ENCODE measurements around the gene FCAMR.

DNA sequence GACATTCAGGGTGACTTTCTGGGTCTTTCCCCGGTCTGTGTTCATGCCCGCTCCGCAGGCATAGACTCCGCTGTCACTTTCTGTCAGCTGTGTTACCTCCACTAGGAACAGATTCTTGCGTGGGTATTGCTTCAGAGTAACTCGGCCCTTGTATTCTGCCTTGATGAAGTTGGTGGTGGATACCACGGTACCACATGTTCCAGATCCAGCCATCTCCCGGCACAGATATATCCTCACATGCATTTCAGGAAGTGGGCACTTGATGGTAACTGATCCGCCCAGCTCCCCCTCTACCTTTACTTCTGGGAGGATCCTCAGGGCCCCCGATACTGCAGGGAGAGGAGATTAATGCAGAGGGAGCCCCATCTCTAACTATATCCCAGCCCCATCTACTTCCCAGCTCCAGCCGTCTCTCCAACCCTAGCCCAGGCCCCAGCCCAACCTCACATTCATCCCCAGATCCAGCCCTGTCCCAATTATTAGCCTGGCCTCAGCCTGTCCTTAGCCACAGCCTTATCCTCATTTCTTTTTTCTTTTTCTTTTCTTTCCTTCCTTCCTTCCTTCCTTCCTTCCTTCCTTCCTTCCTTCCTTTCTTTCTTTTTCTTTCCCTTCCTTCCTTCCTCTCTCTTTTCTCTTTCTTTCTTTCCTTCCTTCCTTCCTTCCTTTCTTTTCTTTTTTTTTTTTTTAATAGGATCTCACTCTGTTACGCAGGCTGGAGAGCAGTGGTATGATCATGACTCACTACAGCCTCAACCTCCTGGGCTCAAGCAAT is 56.3 kb downstream of the FCAMR start:
- TF ChIP-seq, protein P1, sequence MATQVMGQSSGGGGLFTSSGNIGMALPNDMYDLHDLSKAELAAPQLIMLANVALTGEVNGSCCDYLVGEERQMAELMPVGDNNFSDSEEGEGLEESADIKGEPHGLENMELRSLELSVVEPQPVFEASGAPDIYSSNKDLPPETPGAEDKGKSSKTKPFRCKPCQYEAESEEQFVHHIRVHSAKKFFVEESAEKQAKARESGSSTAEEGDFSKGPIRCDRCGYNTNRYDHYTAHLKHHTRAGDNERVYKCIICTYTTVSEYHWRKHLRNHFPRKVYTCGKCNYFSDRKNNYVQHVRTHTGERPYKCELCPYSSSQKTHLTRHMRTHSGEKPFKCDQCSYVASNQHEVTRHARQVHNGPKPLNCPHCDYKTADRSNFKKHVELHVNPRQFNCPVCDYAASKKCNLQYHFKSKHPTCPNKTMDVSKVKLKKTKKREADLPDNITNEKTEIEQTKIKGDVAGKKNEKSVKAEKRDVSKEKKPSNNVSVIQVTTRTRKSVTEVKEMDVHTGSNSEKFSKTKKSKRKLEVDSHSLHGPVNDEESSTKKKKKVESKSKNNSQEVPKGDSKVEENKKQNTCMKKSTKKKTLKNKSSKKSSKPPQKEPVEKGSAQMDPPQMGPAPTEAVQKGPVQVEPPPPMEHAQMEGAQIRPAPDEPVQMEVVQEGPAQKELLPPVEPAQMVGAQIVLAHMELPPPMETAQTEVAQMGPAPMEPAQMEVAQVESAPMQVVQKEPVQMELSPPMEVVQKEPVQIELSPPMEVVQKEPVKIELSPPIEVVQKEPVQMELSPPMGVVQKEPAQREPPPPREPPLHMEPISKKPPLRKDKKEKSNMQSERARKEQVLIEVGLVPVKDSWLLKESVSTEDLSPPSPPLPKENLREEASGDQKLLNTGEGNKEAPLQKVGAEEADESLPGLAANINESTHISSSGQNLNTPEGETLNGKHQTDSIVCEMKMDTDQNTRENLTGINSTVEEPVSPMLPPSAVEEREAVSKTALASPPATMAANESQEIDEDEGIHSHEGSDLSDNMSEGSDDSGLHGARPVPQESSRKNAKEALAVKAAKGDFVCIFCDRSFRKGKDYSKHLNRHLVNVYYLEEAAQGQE (IDR thresholded peaks at IDR 0.05) = no peak
- TF ChIP-seq, protein P2, sequence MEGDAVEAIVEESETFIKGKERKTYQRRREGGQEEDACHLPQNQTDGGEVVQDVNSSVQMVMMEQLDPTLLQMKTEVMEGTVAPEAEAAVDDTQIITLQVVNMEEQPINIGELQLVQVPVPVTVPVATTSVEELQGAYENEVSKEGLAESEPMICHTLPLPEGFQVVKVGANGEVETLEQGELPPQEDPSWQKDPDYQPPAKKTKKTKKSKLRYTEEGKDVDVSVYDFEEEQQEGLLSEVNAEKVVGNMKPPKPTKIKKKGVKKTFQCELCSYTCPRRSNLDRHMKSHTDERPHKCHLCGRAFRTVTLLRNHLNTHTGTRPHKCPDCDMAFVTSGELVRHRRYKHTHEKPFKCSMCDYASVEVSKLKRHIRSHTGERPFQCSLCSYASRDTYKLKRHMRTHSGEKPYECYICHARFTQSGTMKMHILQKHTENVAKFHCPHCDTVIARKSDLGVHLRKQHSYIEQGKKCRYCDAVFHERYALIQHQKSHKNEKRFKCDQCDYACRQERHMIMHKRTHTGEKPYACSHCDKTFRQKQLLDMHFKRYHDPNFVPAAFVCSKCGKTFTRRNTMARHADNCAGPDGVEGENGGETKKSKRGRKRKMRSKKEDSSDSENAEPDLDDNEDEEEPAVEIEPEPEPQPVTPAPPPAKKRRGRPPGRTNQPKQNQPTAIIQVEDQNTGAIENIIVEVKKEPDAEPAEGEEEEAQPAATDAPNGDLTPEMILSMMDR (IDR thresholded peaks at IDR 0.05; ENCODE audit: low read depth, low read length, missing input control) = no peak
- TF ChIP-seq FOXA1 (IDR thresholded peaks at IDR 0.05) (no peak), TAF1 (conservative IDR thresholded peaks at IDR 0.05) (no peak), RAD21 (IDR thresholded peaks at IDR 0.05) (no peak), RXRA (IDR thresholded peaks at IDR 0.05) (no peak), GABPA (IDR thresholded peaks at IDR 0.05 in 1 of 2, conservative IDR thresholded peaks at IDR 0.05 in 1 of 2) (no peak), JUND (IDR thresholded peaks at IDR 0.05) (no peak), SP1 (IDR thresholded peaks at IDR 0.05) (no peak), YY1 (IDR thresholded peaks at IDR 0.05) (no peak)
- TF ChIP-seq, protein P3, sequence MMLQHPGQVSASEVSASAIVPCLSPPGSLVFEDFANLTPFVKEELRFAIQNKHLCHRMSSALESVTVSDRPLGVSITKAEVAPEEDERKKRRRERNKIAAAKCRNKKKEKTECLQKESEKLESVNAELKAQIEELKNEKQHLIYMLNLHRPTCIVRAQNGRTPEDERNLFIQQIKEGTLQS (IDR thresholded peaks at IDR 0.05) = no peak
- TF ChIP-seq, protein P4, sequence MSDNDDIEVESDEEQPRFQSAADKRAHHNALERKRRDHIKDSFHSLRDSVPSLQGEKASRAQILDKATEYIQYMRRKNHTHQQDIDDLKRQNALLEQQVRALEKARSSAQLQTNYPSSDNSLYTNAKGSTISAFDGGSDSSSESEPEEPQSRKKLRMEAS (IDR thresholded peaks at IDR 0.05) = no peak
- TF ChIP-seq, protein P5, sequence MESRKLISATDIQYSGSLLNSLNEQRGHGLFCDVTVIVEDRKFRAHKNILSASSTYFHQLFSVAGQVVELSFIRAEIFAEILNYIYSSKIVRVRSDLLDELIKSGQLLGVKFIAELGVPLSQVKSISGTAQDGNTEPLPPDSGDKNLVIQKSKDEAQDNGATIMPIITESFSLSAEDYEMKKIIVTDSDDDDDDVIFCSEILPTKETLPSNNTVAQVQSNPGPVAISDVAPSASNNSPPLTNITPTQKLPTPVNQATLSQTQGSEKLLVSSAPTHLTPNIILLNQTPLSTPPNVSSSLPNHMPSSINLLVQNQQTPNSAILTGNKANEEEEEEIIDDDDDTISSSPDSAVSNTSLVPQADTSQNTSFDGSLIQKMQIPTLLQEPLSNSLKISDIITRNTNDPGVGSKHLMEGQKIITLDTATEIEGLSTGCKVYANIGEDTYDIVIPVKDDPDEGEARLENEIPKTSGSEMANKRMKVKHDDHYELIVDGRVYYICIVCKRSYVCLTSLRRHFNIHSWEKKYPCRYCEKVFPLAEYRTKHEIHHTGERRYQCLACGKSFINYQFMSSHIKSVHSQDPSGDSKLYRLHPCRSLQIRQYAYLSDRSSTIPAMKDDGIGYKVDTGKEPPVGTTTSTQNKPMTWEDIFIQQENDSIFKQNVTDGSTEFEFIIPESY (IDR thresholded peaks at IDR 0.05) = no peak
